ENCODE results near the gene TCF4. TPM values are rescaled to one million over a fixed set of nuclear protein-coding genes. Genes with fewer than 3 reads are reported as not detected.

Gene TCF4
- total and polyA plus RNA-seq, 4 donors = 4.3 to 15.3 (median 11.5) TPM

DNA sequence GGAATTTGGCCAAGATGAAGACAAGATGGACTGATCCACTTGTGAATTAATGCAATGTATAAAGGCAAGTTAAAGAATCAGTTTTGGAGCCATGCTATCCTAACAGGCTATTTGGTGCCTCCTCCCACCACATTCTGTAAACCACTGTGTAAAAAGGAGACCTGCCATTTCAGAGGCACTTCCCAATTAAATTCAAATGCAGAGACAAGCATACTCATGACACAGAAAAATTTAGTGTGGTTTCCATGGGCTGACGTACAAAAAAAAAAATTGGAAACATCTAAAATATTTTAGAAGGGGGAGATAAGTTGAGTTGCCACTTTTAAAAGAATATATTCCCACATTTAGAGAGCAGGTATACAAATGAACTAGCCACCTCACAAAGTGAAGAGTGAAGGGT is 112.1 kb downstream of the TCF4 start:
- Histone ChIP-seq H3K9me3 (ENCODE audit: control insufficient read depth in 4 of 4, low read length in 3 of 4) (no peaks in the 10 kb centered on the region), H3K4me1 (ENCODE audit: control insufficient read depth in 4 of 4, insufficient read depth in 4 of 4, low read length in 3 of 4) (peaks cover 0 to 12% (median 2%) of the 10 kb centered on the region in 4 donors), H3K27me3 (ENCODE audit: control insufficient read depth in 4 of 4, insufficient read depth in 4 of 4, low read length in 3 of 4) (no peaks in the 10 kb centered on the region), H3K36me3 (ENCODE audit: control insufficient read depth in 4 of 4, insufficient read depth in 3 of 4, low read depth in 1 of 4, low read length in 3 of 4) (no peaks in the 10 kb centered on the region), H3K9ac (ENCODE audit: low read depth in 1 of 2, low read length in 2 of 2) (no peak overlapping the region), H3K4me3 (ENCODE audit: low read depth in 1 of 3, low read length in 3 of 3) (no peak overlapping the region), H3K27ac (ENCODE audit: low read depth in 1 of 2, low read length in 2 of 2) (no peak overlapping the region)
- TF ChIP-seq FOXA2 (IDR thresholded peaks at IDR 0.05) (no peak), HNF4A (conservative IDR thresholded peaks at IDR 0.05) (no peak), EGR1 (IDR thresholded peaks at IDR 0.05; ENCODE audit: low read depth in 2 of 2) (no peak), HNF4G (IDR thresholded peaks at IDR 0.05) (no peak), SP1 (IDR thresholded peaks at IDR 0.05) (no peak), FOXA1 (IDR thresholded peaks at IDR 0.05) (no peak), RAD21 (IDR thresholded peaks at IDR 0.05) (no peak), JUND (IDR thresholded peaks at IDR 0.05) (no peak), TAF1 (conservative IDR thresholded peaks at IDR 0.05) (no peak), YY1 (IDR thresholded peaks at IDR 0.05) (no peak), NR2F2 (IDR thresholded peaks at IDR 0.05) (no peak), RXRA (IDR thresholded peaks at IDR 0.05) (no peak), GABPA (IDR thresholded peaks at IDR 0.05 in 1 of 2, conservative IDR thresholded peaks at IDR 0.05 in 1 of 2) (no peak)
- TF ChIP-seq, protein P1, sequence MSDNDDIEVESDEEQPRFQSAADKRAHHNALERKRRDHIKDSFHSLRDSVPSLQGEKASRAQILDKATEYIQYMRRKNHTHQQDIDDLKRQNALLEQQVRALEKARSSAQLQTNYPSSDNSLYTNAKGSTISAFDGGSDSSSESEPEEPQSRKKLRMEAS (IDR thresholded peaks at IDR 0.05) = no peak
- TF ChIP-seq, protein P2, sequence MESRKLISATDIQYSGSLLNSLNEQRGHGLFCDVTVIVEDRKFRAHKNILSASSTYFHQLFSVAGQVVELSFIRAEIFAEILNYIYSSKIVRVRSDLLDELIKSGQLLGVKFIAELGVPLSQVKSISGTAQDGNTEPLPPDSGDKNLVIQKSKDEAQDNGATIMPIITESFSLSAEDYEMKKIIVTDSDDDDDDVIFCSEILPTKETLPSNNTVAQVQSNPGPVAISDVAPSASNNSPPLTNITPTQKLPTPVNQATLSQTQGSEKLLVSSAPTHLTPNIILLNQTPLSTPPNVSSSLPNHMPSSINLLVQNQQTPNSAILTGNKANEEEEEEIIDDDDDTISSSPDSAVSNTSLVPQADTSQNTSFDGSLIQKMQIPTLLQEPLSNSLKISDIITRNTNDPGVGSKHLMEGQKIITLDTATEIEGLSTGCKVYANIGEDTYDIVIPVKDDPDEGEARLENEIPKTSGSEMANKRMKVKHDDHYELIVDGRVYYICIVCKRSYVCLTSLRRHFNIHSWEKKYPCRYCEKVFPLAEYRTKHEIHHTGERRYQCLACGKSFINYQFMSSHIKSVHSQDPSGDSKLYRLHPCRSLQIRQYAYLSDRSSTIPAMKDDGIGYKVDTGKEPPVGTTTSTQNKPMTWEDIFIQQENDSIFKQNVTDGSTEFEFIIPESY (IDR thresholded peaks at IDR 0.05) = no peak
- TF ChIP-seq, protein P3, sequence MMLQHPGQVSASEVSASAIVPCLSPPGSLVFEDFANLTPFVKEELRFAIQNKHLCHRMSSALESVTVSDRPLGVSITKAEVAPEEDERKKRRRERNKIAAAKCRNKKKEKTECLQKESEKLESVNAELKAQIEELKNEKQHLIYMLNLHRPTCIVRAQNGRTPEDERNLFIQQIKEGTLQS (IDR thresholded peaks at IDR 0.05) = no peak
- TF ChIP-seq, protein P4, sequence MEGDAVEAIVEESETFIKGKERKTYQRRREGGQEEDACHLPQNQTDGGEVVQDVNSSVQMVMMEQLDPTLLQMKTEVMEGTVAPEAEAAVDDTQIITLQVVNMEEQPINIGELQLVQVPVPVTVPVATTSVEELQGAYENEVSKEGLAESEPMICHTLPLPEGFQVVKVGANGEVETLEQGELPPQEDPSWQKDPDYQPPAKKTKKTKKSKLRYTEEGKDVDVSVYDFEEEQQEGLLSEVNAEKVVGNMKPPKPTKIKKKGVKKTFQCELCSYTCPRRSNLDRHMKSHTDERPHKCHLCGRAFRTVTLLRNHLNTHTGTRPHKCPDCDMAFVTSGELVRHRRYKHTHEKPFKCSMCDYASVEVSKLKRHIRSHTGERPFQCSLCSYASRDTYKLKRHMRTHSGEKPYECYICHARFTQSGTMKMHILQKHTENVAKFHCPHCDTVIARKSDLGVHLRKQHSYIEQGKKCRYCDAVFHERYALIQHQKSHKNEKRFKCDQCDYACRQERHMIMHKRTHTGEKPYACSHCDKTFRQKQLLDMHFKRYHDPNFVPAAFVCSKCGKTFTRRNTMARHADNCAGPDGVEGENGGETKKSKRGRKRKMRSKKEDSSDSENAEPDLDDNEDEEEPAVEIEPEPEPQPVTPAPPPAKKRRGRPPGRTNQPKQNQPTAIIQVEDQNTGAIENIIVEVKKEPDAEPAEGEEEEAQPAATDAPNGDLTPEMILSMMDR (IDR thresholded peaks at IDR 0.05; ENCODE audit: low read depth, low read length, missing input control) = no peak
- TF ChIP-seq, protein P5, sequence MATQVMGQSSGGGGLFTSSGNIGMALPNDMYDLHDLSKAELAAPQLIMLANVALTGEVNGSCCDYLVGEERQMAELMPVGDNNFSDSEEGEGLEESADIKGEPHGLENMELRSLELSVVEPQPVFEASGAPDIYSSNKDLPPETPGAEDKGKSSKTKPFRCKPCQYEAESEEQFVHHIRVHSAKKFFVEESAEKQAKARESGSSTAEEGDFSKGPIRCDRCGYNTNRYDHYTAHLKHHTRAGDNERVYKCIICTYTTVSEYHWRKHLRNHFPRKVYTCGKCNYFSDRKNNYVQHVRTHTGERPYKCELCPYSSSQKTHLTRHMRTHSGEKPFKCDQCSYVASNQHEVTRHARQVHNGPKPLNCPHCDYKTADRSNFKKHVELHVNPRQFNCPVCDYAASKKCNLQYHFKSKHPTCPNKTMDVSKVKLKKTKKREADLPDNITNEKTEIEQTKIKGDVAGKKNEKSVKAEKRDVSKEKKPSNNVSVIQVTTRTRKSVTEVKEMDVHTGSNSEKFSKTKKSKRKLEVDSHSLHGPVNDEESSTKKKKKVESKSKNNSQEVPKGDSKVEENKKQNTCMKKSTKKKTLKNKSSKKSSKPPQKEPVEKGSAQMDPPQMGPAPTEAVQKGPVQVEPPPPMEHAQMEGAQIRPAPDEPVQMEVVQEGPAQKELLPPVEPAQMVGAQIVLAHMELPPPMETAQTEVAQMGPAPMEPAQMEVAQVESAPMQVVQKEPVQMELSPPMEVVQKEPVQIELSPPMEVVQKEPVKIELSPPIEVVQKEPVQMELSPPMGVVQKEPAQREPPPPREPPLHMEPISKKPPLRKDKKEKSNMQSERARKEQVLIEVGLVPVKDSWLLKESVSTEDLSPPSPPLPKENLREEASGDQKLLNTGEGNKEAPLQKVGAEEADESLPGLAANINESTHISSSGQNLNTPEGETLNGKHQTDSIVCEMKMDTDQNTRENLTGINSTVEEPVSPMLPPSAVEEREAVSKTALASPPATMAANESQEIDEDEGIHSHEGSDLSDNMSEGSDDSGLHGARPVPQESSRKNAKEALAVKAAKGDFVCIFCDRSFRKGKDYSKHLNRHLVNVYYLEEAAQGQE (IDR thresholded peaks at IDR 0.05) = no peak
- 92% methylated on average over 1 of the region's 1 CpG for WGBS
- no peak for DNase-seq (ENCODE audit: low spot score)
